Tibial artery (tissue), 4 donors: Measurements from ENCODE around the gene SIGLEC6.

ENCODE experiments used
- DNase-seq, 2 donors: peaks; one replicate each; pipeline ENCODE4 v3.0.0-alpha.2; 2019
- H3K27ac ChIP-seq, 2 donors: fragments of 200-600 bp; sonication (generic) in 1 of 2; 1 replicate in 1 of 2; 2 replicates in 1 of 2; pipeline ENCODE4 v1.5.1; 2018 to 2019; ENCODE audit warnings: mild to moderate bottlenecking in 1 of 2
- H3K27me3 ChIP-seq, 2 donors: fragments of 200-600 bp; sonication (generic) in 1 of 2; one replicate each; pipeline versions ENCODE4 v1.5.1 to v1.6.0; 2016 to 2019
- H3K36me3 ChIP-seq, 3 donors: fragments of 200-600 bp; sonication (generic) in 2 of 3; one replicate each; pipeline ENCODE4 v1.5.1; 2016 to 2019; ENCODE audit warnings: mild to moderate bottlenecking in 2 of 3
- H3K4me1 ChIP-seq, 4 donors: fragments of 200-600 bp; sonication (generic) in 2 of 4; 1 replicate in 3 of 4; 2 replicates in 1 of 4; pipeline ENCODE4 v1.5.1; 2016 to 2019
- H3K4me3 ChIP-seq, 2 donors: fragments of 200-600 bp; sonication (generic) in 1 of 2; 1 replicate in 1 of 2; 2 replicates in 1 of 2; pipeline ENCODE4 v1.5.1; 2018 to 2019; ENCODE audit warnings: mild to moderate bottlenecking in 2 of 2
- H3K9me3 ChIP-seq, 3 donors: fragments of 200-600 bp; sonication (generic) in 1 of 3; one replicate each; pipeline ENCODE4 v1.5.1; 2016 to 2019
- intact Hi-C: fragments of 100-400 bp; cut with DNase I; formaldehyde crosslinking; loops from one replicate; pipeline ENCODE4 v1.15.0; 2023; ENCODE audit warnings: low total_unique reads
- TF ChIP-seq, protein P1 (sequence below), 2 experiments: fragments of 200-600 bp in 1 of 2; fragments of 450-650 bp in 1 of 2; IDR thresholded peaks; one replicate each; pipeline ENCODE4 v1.5.1; 2017 to 2019; ENCODE audit warnings: antibody characterized with exemption in 2 of 2, mild to moderate bottlenecking in 1 of 2, moderate library complexity in 1 of 2

Gene SIGLEC6

DNA sequence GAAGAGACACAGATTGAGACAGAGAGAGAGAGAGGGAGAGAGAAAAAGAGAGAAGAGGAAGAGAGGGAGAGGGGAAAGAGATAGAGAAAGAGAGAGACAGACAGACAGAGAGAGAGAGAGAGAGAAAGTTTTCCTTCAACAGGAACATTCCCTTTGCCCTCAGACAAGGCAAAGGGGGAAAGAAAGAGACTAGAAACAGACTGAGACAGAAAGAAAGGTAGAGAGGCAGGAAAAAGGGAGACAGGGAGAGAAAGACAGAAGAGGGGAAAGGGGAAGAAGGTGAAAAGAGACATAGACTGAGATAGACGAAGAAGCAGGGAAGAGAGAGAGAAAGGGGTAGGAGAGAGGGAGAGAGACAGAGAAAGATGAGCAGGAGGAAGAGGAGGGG, 21.1 kb upstream of the SIGLEC6 start:
- H3K27me3 ChIP-seq: peaks cover 0 to 19% of the 10 kb centered on the region in 2 donors
- H3K9me3 ChIP-seq: no peaks in the 10 kb centered on the region
- H3K4me3 ChIP-seq: no peak overlapping the region
- no peaks in the 10 kb centered on the region for H3K4me1 ChIP-seq
- DNase-seq: no peak
- intact Hi-C loops: no loop called here
- no peak overlapping the region for H3K27ac ChIP-seq
- H3K36me3 ChIP-seq: no peaks in the 10 kb centered on the region
- TF ChIP-seq, protein P1, sequence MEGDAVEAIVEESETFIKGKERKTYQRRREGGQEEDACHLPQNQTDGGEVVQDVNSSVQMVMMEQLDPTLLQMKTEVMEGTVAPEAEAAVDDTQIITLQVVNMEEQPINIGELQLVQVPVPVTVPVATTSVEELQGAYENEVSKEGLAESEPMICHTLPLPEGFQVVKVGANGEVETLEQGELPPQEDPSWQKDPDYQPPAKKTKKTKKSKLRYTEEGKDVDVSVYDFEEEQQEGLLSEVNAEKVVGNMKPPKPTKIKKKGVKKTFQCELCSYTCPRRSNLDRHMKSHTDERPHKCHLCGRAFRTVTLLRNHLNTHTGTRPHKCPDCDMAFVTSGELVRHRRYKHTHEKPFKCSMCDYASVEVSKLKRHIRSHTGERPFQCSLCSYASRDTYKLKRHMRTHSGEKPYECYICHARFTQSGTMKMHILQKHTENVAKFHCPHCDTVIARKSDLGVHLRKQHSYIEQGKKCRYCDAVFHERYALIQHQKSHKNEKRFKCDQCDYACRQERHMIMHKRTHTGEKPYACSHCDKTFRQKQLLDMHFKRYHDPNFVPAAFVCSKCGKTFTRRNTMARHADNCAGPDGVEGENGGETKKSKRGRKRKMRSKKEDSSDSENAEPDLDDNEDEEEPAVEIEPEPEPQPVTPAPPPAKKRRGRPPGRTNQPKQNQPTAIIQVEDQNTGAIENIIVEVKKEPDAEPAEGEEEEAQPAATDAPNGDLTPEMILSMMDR (IDR thresholded peaks at IDR 0.05): no peak

DNA sequence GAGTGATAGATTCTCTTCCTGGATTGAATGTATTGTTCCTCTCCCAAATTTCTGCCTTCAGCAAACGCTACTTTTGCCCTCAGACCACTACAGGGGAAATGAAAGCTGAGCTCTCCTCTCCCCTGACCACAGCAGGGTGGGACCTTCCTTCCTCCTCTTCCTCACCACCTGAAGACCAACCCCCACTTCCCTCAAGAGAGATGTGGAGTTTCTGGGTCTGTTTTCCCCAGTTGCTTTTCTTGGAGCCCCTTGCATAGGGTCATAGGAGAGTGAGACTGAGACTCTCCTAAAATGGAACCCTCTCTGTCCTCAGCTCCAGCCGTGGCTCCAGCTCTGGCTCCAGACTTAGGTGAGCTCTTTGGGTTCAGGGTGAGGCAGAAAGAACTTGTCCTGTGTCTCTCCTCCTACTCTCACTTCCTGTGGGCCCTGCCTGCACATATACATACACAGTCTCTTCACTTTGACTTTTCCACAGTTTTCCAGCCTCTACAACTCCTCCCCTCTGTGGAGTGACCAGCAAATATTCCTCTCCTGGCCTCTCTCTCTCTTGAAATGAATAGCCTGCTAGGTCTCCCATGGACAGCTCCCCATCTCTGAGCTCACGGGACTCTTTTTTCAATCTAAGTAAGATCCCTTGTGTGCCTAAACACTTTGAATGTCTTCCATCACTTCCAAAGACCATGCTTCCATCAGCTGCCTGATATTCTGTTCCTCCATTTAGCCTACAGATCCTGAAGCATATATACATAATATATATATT, 20.4 kb upstream of the SIGLEC6 start:
- intact Hi-C loops: no loop called here
- H3K27me3 ChIP-seq: peaks cover 0 to 19% of the 10 kb centered on the region in 2 donors

DNA sequence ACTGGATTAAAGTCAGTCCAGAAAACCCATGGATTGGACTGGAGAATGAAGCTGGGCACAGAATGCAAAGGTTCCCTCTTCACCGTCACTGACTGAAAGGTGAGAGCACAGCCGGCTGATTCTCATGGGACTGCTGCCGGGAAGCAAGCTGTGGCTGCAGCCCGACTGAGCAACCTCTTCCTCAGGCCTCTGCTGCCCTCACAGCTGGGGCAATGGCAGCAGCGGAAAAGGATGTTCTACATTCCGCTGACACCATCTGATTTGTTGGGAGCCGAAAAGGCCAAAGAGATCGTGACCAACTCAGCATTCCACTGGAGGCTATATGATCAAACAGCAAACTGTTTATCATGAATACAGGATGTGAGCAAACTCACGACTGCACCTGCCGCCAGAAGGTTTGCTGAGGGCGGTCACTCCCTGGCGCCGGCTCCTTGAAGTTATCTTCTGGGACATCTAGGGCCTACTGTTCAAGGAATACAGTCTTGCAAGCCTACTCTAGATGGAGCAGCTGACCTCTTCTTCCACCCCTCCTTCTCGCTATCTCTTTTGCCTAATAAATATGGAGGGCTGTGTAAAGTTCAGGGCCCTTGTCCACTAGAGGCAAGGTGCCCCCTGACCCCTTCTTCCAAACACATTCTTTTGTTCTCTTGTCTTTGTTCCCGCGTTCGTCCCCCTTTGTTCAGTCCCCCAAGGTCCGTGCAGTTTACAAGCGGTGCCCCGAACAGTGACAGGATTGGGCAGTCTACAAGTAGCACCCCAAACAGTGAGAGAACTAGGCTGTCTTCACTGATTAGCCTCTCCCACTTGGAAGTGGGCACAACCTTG, 19.6 kb upstream of the SIGLEC6 start:
- TF ChIP-seq, protein P1 (IDR thresholded peaks at IDR 0.05): no peak
- no peaks in the 10 kb centered on the region for H3K36me3 ChIP-seq
- DNase-seq: no peak
- no peak overlapping the region for H3K27ac ChIP-seq
- H3K4me3 ChIP-seq: no peak overlapping the region
- H3K4me1 ChIP-seq: no peaks in the 10 kb centered on the region
- peaks cover 0 to 19% of the 10 kb centered on the region in 2 donors for H3K27me3 ChIP-seq
- no peaks in the 10 kb centered on the region for H3K9me3 ChIP-seq
- intact Hi-C loops: no loop called here

More for the DNA sequence above, 20.4 kb upstream of the SIGLEC6 start:
- Histone ChIP-seq H3K9me3 (no peaks in the 10 kb centered on the region), H3K4me1 (no peaks in the 10 kb centered on the region), H3K36me3 (no peaks in the 10 kb centered on the region), H3K27ac (no peak overlapping the region), H3K4me3 (no peak overlapping the region)
- DNase-seq: no peak
- TF ChIP-seq, protein P1 (IDR thresholded peaks at IDR 0.05): no peak

DNA sequence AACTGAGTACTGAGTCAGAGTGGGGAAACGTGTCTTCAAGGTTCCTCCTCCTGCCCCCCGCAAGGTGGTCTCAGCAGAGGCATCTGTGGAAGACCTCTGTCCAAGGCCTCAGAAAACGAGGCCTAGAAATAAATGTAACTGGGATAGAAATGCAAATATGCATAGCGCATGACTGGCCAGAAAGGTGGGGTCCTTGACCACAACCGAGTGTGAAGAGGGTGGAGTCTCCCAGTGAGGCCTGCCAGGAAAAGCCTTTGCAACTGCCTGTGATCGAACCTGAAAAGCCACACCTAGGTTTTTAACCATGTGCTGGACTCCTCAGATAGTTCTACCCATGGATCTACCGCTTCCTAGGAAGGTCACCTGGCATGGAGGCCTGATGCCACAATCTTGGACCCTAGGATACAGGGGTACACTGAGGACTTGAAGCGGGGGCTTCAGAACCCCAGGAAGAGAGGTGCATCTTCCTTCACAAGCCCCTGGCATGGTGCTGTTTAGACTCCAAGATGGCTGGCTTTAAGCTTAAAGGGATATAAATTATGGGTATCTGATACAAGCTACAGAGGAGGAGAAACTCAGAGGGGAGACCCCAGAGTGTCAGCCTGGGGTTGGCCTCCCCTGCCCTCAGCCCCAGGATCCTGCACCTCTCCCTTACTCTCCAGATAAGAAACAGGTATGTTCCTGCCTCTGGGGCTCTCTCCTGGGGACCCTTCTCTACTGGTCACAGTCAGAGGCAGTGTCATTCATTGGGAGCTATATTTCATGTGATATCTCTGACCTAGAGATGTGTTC, 18.3 kb upstream of the SIGLEC6 start:
- intact Hi-C loops: no loop called here
- no peak for DNase-seq
- Histone ChIP-seq H3K4me1 (no peaks in the 10 kb centered on the region), H3K9me3 (no peaks in the 10 kb centered on the region), H3K36me3 (no peaks in the 10 kb centered on the region), H3K4me3 (no peak overlapping the region), H3K27me3 (peaks cover 0 to 22% of the 10 kb centered on the region in 2 donors), H3K27ac (no peak overlapping the region)
- TF ChIP-seq, protein P1 (IDR thresholded peaks at IDR 0.05): no peak

DNA sequence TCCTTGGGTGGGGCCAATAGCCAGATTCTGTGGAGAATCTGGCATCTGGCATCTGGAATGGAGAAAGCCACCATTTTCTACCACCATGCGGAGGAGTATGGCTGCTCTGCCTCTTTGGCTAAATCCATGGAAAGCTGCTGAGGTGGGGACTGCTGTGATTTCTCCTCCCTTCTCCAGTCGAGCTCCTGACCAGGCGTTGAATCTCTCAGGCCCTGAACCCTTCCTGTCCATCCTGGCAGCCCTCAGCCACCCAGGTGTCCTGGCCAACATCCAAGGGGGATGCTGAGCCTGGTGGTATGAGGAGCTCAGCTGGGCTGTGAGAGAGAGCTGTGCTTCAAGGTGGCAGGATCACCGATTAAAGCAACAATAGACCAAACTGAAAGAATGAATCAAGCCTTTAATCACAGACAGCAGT, 17.4 kb upstream of the SIGLEC6 start:
- H3K36me3 ChIP-seq: no peaks in the 10 kb centered on the region
- intact Hi-C loops: no loop called here
- H3K4me1 ChIP-seq: no peaks in the 10 kb centered on the region
- no peaks in the 10 kb centered on the region for H3K9me3 ChIP-seq
- TF ChIP-seq, protein P1 (IDR thresholded peaks at IDR 0.05): no peak
- no peak for DNase-seq
- H3K27me3 ChIP-seq: peaks cover 0 to 29% of the 10 kb centered on the region in 2 donors
- H3K27ac ChIP-seq: no peak overlapping the region
- no peak overlapping the region for H3K4me3 ChIP-seq
